ENCODE measurements around the gene POLR1H. TPM values are rescaled to one million over a fixed set of nuclear protein-coding genes. Genes with fewer than 3 reads are reported as not detected.

Gene POLR1H
- total RNA-seq, 1 donor from 2014 or later = 22.4 TPM

DNA sequence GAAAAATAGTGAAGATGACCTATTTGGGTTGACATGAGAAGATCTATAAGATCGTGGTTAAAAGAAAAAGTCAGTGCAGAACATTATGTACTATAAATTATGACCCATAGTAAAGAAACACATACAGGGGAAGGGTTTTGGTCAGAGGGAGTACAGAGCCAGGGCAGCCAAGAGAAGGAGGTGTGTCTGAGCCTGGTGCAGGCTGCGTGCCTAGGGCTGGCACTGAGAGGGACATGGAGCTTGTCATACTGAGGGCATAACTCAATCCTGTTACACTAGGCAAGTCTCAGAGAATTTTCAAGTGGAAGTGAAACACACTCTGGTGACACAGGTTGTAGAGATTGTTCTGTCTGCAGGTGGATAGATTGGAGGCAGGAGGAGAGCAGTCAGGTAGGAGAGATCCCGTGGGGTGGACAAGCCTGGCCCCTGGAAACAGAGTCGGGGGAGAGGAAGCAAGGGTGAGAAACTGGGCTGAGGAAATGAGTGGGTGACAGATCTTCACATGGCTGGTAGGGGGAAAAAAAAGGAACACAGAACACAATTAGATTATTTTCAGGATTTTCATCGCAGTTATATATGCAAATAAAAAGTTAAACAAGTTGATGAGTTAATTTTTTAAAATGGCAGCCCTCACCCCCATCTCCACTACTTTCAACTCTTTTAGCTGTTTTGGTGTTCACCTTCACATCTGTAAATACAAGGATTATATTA lies 33.0 kb downstream of the POLR1H start:
- peaks cover 26% of the 10 kb centered on the region for H3K27me3 ChIP-seq (ENCODE audit: low read depth)
- no peak for ATAC-seq
- H3K4me3 ChIP-seq = no peak overlapping the region
- H3K4me1 ChIP-seq = peaks cover 5% of the 10 kb centered on the region
- intact Hi-C loops (cut with DNase I) = no loop called here
- no peak overlapping the region for H3K27ac ChIP-seq
- TF ChIP-seq, protein P1, sequence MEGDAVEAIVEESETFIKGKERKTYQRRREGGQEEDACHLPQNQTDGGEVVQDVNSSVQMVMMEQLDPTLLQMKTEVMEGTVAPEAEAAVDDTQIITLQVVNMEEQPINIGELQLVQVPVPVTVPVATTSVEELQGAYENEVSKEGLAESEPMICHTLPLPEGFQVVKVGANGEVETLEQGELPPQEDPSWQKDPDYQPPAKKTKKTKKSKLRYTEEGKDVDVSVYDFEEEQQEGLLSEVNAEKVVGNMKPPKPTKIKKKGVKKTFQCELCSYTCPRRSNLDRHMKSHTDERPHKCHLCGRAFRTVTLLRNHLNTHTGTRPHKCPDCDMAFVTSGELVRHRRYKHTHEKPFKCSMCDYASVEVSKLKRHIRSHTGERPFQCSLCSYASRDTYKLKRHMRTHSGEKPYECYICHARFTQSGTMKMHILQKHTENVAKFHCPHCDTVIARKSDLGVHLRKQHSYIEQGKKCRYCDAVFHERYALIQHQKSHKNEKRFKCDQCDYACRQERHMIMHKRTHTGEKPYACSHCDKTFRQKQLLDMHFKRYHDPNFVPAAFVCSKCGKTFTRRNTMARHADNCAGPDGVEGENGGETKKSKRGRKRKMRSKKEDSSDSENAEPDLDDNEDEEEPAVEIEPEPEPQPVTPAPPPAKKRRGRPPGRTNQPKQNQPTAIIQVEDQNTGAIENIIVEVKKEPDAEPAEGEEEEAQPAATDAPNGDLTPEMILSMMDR (IDR thresholded peaks at IDR 0.05) = no peak
- no peaks in the 10 kb centered on the region for H3K36me3 ChIP-seq
- H3K9me3 ChIP-seq = no peaks in the 10 kb centered on the region
- no peak for DNase-seq

DNA sequence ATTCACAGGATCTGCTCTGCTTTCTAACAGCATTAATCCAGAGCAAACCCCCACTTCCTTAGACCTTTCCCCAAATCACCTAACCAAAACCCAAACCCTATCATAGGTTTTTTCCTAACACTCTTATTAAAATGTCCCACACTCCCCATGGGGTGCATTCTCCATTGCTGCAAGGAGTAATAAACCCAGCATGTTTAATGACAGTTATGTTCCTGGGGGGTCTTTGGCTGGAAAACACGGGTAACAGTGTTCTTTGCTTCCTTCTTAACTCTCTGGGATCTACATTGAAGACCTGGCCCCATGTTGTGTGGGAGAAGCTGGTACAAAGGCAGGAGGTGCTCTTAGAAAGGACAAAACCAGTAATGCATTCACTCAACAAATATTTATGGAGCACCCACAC lies 35.8 kb downstream of the POLR1H start:
- intact Hi-C loops (cut with DNase I) = no loop called here
- DNase-seq = no peak
- H3K4me3 ChIP-seq = no peak overlapping the region
- H3K9me3 ChIP-seq = no peaks in the 10 kb centered on the region
- TF ChIP-seq, protein P1 (IDR thresholded peaks at IDR 0.05) = no peak
- H3K4me1 ChIP-seq = peaks cover 22% of the 10 kb centered on the region
- H3K27ac ChIP-seq = no peak overlapping the region
- no peak for ATAC-seq
- no peaks in the 10 kb centered on the region for H3K36me3 ChIP-seq
- H3K27me3 ChIP-seq (ENCODE audit: low read depth) = peaks cover 21% of the 10 kb centered on the region

DNA sequence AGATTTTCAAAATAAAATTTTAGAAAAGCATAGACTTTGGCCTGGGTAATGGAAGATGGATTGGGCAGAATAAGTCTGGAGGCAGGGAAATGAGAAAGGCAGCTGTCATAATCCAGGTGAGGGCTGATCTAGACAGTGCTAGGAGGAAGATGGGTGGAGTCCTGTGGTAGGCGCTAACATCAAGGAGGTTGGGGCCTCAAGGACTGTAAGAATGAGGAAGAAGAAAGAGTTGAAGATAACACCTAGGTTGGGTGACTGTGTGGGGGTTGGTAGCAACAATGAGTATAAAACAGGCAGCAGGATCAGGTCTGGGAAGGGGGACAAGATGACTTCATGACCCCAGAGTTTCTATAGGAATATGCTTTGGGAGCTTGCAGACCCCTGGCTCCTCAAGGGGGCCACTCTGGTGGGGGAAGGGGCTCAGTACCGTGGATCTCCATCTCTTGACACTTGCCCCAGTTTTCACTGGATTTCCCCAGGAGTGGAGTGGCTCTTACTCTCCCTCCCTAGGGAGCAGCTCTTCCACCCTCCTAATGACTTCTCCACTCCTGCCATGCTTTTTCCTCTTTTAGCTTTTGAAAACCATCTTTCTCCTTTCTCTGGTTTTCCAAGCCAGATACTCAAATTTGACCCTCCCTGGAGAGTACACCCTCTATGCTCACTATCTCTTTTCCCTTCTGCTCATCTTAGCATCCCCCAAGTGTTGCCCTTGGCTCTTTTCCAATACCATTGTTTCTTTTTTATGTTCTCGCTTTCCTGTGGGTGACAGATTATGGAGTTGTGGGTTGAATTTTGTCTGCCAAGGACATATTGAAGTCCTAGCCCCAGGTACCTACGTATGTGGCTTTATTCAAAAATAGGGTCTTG lies 37.1 kb downstream of the POLR1H start:
- DNase-seq = no peak
- Histone ChIP-seq H3K4me3 (no peak overlapping the region), H3K27ac (no peak overlapping the region), H3K36me3 (no peaks in the 10 kb centered on the region), H3K4me1 (peaks cover 31% of the 10 kb centered on the region), H3K27me3 (ENCODE audit: low read depth) (peaks cover 11% of the 10 kb centered on the region), H3K9me3 (no peaks in the 10 kb centered on the region)
- TF ChIP-seq, protein P1 (IDR thresholded peaks at IDR 0.05) = no peak
- intact Hi-C loops (cut with DNase I) = no loop called here
- no peak for ATAC-seq

DNA sequence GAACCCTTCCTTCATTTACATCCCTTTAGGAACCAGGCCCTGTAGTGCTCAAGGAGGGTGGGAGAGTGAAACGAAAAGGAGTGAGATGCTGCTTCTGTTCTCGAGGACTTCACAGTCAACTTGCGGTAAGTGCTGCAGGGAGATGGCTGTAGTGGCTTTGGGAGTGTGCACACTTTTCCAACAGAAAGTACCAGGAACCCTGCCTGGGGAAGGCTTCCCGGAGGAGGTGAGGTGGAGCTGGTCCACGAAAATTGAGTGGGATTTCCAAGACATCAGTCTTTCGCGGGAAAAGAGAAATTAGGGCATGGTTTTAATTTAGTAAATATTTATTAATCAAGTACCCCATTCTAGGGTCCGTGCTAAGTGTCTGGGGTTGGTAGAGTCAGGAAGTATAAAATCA lies 39.1 kb downstream of the POLR1H start:
- no peak for DNase-seq
- Histone ChIP-seq H3K4me3 (peak overlapping the region; percentile 54), H3K9me3 (no peaks in the 10 kb centered on the region), H3K36me3 (no peaks in the 10 kb centered on the region), H3K27me3 (ENCODE audit: low read depth) (peaks cover 7% of the 10 kb centered on the region), H3K4me1 (peaks cover 35% of the 10 kb centered on the region), H3K27ac (peak overlapping the region; percentile 51)
- intact Hi-C loops (cut with DNase I) = no loop called here
- TF ChIP-seq, protein P1 (IDR thresholded peaks at IDR 0.05) = no peak
- ATAC-seq = no peak

DNA sequence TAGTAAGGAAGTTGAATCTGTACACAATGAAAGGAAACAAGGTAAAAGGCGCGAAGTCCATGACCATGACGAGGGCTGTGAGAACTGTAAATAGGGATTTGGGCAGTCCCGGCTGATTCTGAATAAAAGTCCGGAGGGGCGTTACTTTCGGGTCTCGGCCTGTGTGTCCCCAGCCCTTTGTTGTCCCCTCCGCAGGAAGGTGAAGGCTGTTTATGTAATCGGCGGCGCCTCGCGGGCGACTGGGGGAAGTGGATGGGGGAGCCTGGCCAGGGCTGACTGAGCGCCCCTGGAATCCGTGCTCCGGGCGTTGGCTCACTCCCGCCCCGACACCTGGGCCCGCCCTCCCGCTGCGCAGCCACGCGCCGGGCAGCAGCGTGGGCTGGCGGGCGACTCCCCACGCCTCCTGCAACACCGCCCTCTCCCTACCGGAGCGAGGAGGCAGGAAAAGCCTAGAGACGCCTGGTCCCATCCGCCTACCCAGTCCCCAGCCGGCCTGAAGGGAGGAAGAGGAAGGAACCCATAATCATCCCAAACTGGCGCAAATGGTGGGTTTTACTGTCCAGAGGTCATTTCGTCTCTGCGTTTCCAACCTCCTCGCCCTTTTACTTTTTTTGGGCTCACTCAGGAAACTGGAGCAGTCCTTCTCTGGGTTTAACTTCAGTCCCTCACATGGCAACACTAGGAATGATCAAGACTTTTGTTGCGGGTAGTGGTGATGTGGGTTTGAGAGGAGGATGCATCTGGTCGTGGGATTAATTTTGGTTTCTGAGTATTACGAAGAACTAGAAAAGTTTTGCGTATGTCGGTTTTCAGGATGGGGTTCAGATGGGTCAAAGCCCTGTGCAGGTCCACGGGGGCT lies 39.7 kb downstream of the POLR1H start:
- peak; percentile 75 for DNase-seq
- intact Hi-C loops (cut with DNase I) = no loop called here
- Histone ChIP-seq H3K4me1 (peaks cover 35% of the 10 kb centered on the region), H3K27ac (peak overlapping the region; percentile 51), H3K27me3 (ENCODE audit: low read depth) (peaks cover 7% of the 10 kb centered on the region), H3K36me3 (no peaks in the 10 kb centered on the region), H3K4me3 (peak overlapping the region; percentile 54), H3K9me3 (no peaks in the 10 kb centered on the region)
- ATAC-seq = peak; percentile 77 to 78
- TF ChIP-seq, protein P1 (IDR thresholded peaks at IDR 0.05) = no peak
